EH (cell line): ENCODE measurements around the gene FABP3.

Experiments
- DNase-seq: peaks from one replicate; pipeline ENCODE4 v3.0.0-alpha.2; 2015; ENCODE audit warnings: low read depth

The FABP3 gene

DNA sequence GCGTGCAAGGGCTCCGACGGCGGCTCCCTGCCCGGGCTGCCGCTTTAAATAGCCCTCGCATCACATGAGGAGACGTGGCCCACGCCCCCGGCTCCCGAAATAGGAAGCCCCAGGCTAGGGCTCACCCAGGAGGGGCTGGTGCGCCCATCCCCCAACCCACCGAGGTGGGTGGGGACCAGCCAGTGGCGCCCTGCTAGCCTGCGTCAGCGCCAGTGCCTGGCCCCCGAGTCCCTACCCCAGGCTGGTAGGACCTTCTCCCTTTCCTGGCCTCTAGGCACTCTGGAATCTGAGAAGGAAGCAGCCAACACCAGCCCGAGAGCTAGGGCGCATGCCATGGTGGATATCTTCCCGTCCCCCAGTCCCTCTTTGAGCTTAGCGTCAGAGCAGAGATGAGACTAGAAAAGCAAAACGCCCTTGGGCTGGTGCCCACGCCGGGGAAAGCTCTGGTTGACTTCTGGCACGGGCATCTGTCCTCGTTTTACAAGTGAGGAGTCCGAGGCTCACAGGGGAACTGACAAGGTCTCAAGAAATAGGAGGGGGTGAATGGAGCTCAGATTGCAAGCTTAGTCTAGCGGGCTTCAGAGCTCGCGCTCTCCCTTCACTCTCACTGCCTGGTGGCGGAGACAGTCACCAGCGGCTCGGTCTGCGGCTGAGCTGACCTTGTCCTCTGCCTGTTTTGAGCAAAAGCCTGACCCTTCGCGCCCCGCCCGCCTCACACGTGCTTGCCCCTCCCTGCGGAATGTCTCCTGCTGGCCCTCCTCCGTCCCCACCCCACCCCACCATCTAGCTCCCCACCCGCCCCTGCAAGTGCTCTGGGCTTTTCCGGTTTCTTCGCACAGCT, at the start of gene FABP3:
Gene FABP3, minus strand, starts transcription at position 21 of the 841 bp plus-strand sequence. CDS start 62 bp downstream, outside the sequence.
- peak; percentile 72 for DNase-seq

DNA sequence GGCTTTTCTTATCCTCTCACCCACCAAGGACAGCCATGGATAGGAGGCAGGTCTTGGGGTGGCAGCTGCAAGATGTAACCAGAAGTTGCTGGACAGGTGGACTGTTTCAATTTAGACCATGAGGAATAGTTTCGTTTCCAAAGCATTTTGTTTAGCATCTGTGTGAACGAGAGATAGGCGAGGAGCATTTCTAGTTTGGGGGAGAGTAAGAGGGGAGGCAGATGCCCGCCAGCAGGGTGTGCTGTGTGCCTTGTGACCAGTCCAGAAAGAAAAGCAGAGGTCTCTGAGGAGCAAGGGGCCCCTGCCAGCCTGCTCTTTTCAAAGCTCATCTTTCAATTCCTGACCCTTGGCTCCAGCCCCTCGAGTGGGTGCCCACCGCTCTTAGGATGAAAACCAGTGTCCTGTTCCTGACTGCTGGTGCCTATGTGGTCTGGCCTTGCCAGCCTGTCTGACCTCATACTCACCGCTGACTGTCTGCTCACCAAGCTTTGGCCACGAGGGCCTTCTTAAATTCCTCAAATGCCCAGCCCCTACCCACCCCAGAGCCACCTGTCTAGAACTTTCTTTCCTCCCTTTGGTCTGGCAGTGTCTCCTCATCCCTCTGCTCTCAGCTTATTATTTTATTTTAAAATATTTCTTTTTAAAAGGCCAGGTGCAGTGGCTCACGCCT, 48.6 kb upstream of the FABP3 start:
- DNase-seq = peak; percentile 41

DNA sequence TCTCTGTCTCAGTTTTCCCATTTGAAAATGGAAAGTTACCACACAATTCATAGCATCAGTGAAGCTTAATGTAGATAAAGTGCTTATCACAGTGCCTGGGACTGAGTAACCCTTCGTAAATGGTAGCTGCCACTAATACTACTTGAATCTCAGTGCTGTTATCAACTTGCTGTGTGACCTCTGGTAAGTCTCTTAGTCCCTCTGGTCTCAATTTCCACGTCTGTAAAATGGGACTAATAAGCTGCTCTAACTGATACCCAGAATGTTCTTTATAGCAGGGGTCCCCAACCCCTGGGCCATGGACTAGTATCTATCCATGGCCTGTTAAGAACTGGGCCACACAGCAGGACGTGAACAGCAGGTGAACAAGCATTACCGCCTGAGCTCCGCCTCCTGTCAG, 47.8 kb upstream of the FABP3 start:
- DNase-seq = no peak

DNA sequence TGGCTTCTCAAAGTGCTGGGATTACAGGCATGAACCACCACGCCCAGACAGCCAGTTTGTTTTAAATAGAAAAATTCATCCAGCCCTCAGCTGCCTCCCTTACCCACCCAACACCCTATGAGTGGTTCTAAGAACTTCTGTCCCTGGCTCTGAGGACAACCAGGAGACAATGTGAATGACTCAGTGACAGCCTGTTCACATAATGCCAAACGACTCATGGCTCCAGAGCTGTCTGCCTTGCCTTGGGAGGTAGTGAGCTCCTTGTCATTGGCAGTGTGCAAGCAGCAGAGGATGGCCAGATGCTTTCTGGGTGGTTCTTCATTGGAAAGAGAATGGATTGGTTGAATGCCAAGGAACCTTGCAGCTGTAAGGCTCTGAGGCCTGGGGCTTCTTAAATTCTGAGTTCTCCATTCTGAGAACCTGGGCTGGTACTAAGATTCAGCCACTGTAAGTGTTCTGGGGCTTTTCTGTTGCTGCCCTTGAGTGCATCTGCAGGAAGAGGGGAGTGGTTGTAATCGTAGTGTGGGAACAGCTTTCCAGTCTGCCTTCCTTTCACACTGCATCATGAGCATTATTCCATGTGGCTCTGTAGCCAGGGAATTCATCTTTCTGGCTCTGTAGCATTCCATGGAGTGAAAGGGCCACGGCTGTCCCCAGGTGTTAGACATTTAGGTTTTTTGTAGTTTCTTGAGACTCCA, 45.9 kb upstream of the FABP3 start:
- DNase-seq = peak; percentile 29

DNA sequence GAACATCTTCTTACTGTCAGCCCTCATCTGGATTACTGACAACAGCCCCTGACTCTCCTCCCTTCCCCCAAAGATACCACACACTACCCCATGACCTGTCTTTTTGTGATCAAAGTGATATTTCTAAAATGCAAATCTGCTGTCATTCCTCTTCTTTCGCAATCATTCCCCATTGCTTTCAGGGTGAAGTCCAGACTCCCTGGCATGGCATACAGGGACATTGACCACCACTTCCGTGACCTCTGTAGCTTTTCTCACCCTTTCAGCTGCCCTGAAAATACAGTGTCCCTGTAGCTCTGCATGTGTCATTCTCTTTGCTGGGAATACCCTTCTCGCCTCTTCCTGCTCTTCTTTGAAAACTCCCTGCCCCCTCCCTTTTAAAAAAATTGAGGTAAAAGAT, 44.3 kb upstream of the FABP3 start:
- DNase-seq = no peak

DNA sequence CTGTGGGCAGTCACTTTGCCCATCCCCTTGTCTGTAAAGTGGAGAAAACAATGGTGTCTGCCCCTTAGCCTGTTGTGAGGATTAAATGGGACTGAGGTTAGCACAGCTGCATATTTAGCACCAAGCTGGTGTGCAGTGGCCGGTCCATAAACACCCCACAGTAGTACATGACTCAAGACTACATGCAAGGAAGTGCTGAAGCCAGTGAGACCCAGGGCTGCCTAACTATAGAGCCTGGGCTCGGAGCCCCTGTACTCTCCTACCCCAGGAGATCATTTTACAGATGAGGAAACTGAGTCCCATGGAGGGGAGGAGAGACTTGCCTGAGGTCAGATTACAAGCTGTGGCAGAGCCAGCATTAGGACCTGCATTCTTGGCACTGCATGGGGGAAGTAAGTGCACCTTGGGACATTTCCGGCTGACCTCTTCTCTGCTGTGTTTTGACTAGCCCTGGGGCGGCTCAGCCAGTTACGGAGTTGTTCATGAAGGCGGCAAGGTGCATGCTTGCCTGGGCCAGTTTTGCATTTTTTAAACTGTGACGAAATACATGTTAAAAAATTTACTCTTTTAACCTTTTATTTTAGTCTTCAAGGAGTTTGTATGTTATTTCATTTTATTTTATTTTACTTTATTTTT, 43.3 kb upstream of the FABP3 start:
- no peak for DNase-seq

DNA sequence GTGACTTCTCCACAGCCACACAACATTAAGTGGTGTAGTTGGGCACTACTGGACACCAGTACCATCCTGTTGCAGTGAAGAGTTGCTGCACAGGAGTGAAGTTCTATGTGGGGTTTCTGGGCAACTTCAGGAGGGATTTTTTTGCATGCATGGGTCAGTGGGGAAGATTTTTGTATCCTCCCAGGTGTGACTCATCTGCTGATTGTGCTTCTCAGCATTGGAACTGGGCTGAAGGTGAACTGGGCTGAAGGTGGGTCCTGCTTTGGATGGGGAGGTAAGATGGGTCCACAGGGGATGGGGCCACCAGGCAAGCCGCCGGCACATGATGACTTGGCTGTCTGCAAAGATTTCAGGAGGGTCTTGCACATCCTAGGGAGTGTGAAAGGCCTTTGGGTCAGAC, 42.8 kb upstream of the FABP3 start:
- no peak for DNase-seq

DNA sequence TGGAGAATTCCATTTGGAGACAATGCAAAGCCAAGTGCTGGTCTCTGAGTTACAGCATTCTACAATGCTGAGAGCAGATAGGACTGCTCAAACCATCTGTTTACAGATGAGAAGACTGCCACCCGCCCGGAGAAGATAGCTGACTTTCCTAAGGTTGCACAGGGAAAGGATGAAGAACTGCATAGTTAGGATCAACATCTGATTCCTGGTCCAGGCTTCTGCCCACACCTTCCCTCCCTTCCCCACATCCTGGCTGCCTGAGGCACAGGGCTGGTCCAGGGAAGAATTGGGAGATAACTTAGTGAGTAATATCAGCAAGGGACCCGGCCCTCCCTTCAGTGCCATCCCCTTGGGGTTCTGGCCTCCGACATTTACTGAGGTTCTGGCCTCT, 42.1 kb upstream of the FABP3 start:
- DNase-seq = no peak

DNA sequence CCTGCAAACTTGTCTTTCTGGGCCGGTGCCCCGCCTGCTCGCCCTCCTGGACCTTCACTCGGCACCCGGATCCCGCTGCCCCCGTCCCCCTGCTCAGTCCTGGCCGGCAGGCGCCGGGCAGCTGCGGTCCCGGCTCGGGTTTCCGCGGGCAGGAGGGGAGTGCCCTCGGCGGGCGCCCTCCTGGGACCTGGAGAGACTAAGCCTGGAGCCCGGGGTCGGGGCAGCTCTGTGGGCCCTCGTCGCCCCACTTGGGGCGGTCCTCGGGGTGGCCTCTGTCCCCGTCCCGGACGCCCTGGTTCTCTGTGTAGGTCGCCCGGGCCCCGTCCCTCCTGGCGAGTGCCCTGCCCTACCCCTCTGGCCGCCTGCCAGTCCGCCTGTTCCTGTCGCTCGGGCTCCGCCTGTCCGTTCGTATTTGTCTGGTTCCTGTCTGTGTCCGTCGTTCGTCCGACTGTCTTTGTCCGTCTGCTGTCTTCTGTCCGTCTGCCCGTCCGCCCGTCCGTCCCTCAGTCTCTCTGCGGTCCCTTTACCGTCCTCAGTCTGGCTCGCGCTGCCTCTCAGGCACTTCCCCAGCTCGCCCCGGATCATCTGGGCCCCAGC, 40.6 kb upstream of the FABP3 start:
- DNase-seq = peak; percentile 74

DNA sequence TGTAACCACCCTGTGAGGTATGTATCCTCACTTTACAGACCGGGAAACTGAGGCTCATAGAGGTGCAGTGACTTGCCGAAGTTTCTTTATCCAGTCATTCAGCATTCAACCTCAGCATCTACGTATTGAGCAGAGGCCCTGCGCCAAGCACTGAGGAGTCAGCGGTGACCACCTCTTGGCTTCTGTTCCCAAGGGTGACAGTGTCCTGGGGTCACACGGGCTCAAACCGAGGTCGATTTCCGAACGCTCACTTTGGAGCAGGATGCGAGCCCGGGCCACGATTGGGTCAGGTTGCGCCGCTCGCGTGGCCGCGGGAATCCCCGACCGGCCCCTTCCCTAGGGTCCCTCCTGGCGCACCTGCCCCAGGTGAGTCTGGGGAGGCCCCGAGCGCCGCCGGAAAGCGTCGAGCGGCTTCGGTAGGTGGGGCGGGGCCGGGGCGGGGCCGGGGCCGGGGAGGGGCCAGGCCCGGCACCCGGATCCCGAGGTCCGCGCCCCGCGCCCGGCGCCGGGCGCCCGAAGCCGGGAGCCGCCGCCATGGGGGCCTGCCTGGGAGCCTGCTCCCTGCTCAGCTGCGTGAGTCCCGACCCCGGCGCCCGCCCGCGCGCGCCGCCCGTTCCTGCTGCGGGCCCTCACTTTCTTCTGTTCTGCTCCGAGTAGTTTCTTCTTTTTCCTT, 40.0 kb upstream of the FABP3 start, which contains the start of gene SERINC2:
Gene SERINC2, plus strand, starts transcription at position 482 of the 673 bp plus-strand sequence. Its CDS starts 53 bp downstream, at position 535.
- DNase-seq = peak; percentile 31

DNA sequence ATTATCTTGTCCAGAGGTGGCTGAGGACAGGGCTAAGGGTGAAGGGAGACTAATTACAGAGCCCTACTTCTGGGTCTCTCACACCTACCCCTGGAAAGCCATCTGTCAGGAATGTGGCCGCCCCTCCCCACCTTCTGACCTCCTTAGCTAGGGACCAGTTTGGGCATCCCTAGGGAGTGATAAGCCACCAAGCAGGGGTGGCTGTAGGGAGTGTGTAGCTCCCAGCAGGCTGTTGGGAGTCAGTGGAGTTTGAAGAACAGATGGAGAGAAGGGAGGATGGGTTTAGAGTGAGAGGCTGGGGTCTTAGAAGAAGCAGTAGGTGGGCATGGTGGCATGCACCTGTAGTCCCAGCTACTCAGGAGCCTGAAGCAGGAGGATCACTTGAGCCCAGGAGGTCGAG, 39.3 kb upstream of the FABP3 start:
- no peak for DNase-seq

DNA sequence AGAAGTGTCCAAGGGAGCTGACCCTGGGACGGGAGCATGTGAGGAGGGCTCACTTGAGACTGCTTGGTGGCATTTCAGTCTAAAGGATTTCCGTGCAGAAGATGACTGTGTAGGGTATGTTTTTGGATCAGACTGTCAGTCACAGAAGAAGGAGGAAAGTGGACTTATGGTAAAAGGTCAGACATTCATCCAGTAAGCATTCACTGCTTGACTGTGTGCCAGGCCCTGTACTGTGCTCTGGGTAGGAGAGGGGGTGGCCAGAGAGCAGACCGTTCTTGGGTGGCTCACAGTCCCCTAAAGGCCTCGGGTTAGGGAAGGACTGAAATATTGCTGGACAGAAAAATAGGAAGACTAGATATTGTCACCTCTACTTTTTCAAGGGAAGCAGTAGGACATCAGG, 38.0 kb upstream of the FABP3 start:
- peak; percentile 86 for DNase-seq

DNA sequence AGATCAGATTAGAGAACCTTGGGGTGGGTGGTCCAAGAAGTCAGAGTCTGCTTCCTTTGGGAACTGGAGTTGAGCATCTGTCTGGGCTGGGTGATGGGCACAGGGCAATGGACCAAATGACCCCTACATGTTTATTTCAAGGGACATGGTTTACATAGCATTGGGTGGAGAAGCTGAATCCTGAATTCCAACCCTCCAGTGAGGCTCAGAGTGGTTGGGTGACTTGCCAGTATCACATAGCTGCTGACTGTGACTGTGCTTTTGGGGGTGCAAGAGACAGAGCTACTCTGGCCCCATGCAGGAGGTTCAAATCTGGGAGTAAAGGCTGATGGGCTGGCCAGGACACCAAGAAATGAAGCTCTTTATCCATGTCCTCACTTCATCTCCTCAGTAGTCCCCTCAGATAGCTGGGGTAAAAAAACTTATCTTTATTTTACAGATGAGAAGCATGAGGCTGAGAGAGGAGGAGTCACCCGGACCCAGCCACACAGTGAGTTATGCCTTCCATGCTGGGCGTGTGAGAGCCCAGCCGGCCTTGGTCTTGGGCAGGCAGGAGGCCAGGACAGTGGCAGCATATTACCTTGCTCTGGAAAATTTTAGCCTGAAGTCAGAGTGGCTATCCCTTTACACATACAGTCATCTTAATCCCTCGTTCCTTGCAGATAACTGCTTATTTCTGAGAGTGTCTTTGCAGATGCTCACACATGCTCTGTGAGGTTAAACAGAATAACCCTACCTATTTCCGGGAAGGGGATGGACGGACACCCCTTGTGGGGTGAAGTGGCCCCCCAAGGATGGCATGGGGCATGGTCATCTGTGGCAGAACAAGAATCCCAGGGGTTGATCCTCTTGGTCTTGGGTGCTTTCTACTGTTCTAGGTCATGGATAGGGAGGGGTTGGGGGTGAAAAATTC, 37.3 kb upstream of the FABP3 start:
- peak; percentile 66 for DNase-seq

DNA sequence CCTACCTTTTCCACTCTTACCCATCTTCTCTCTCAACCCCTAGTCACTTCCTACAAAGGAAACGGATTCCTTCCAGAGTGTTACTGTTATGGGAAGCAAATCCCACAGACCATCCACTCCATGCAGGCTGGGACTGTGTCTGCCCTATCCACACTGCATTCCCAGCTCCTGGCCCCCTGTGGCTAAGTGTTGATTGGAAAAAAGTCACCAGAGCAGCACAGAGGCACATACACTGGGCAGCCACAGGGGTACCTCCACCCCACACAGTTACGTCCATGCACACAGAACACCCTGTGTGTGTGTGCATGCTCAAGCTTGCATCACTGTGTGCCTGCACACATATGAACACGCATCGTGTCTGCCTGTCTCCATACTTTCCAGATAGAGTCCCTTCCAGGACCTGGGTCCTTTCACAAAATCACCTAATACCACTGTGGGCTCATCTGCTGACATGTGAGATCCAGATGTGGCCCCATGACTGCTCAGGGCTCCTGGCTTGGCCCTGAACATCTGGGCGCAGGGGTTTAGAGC, 36.0 kb upstream of the FABP3 start:
- DNase-seq = no peak

DNA sequence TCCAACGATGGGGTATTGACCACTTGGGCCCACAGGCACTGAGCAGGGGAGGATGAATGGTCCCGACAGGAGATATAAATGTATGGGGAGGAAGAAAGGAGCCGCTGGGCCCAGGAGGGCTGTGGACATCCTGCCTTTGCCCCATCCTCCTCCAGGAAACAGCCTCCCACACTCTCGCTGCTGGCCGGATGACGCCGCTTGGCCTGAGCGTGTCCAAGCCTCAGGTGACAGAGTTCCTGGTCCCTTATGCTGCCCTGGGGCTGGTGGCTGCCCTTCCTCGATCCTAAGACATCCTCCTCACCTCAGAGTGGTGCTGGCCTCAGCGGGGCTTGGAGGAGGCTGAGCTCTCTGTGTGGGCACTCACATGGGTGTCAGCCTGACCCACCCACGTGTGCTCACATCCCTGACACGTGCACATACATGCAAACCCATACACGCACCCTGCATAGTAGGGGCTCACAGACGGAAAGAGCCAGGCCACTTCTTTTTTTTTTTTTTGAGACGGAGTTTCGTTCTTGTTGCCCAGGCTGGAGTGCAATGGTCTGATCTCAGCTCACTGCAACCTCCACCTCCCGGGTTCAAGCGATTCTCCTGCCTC, 34.3 kb upstream of the FABP3 start:
- DNase-seq = no peak

DNA sequence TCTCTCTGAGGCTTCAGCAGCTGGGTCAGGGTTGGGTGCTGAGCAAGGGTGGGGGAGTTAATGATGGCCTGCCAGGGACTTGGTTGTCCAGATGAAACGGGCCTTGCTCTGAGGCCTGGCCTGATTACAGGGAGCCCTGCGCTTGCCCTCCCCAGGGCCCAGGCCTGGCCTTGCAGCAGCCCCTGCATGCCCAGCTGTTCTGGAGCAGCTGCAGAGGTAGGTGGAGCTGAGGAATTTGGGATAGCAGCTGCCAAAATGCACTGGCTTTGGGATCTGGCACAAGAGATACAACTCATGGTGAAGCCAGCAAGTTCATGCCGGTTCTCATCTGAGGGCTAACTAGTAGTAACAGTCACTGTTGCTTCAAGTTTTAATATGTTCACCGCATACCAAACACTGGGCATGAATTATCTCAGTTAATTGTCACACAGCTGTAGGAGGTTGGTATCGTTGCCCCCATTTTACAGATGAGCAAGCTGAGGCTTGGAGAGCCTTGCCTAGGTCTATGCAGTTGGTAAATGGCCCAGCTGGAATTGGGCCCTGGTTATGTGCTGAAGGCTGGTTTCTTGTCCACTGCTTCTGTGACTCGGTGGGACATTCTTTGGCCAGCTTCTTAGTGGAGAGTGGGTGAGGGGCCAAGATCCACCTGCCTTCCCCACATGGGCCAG, 32.8 kb upstream of the FABP3 start:
- DNase-seq = no peak

DNA sequence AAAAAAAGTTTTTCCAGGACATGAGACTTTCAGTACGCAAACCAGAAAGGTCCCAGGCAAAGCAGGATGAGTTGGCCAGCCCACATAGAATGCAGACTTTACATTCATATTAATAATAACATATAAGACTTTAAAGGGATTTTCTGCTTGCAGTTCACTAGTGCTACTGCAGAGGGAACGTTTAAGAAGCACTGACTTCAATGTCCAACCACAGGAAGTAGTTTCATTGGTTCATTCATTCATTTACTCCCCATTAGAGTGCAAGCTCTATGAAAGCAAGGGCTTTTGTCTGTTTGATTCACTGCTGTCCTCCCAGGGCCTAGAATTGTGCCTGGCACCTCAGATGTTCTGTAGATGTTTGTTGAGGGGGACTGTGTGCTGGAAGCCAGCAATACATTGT, 28.4 kb upstream of the FABP3 start:
- DNase-seq = no peak

DNA sequence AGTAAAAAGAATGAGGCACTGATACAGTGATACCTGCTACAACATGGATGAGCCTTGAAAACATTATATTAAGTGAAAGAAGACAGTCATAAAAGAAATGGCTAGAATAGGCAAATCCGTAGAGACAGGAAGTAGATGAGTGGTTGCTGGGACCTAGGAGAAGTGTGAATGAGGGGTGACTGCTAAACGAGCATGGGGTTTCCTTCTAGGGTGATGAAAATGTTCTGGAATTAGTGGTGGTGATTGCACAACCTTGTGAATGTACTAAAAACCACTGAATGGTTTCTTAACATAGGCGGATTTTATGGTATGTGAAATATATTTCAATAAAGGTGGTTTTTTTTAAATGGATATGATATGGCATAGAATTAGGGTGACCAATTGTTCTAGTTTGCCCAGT, 27.5 kb upstream of the FABP3 start:
- peak; percentile 76 for DNase-seq

DNA sequence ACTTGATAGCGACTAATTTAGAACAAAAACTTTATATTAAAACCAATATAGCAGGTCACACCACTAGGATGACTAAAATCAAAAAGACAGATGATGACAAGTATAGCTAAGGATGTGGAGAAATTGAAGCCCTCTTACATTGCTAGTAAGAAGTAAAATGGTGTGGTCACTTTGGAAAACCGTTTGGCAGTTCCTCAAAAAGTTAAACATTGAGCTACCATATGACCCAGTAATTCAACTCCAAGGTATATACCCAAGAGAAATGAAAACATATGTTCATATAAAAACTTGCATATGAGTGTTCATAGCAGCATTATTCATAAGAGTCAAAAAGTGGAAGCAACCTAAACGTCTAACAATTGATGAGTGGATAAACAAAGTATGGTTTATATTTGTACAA, 27.1 kb upstream of the FABP3 start:
- DNase-seq = no peak
